ENCODE data around the gene CELA1. TPM values are rescaled to one million over a fixed set of nuclear protein-coding genes. Genes with fewer than 3 reads are reported as not detected.

The CELA1 gene
- total RNA-seq, 4 donors from 2014 or later = not detected

- WGBS, 2 donors (ENCODE audit: low coverage in 1 of 2) = 61 to 100% methylated on average over 1 to 6 of the region's 6 CpGs
- TF ChIP-seq POLR2AphosphoS5 (IDR thresholded peaks at IDR 0.05) = no peak
- in situ Hi-C loops (cut with MboI; ENCODE audit: low pct_ligation_motif_present in 1 of 4, low pct_unique_long_range_greater_than_20kb in 1 of 4, low sequenced_read_pairs in 3 of 4) = no loop called here
- no peak overlapping the region for H3K27ac ChIP-seq
- no peak for DNase-seq
- H3K36me3 ChIP-seq = no peaks in the 10 kb centered on the region
- H3K27me3 ChIP-seq = no peaks in the 10 kb centered on the region
- no peak overlapping the region for H3K4me3 ChIP-seq
- H3K4me1 ChIP-seq = no peaks in the 10 kb centered on the region
- no peaks in the 10 kb centered on the region for H3K9me3 ChIP-seq
- intact Hi-C loops (cut with DNase I; ENCODE audit: low total_unique reads) = no loop called here
Measured at GRCh38 chr12:51383269-51383905, 36.9 kb upstream of the CELA1 start.

GRCh38 chr12:51382173-51382572, 35.7 kb upstream of the CELA1 start:
- TF ChIP-seq EP300 (IDR thresholded peaks at IDR 0.05; ENCODE audit: low read depth) = no peak
- no peak for TF ChIP-seq POLR2AphosphoS5 (IDR thresholded peaks at IDR 0.05)
- no peak for TF ChIP-seq CTCF (IDR thresholded peaks at IDR 0.05)
- no peak for TF ChIP-seq POLR2A (IDR thresholded peaks at IDR 0.05)
- Histone ChIP-seq H3K27ac (no peak overlapping the region), H3K4me1 (no peaks in the 10 kb centered on the region), H3K36me3 (no peaks in the 10 kb centered on the region), H3K27me3 (no peaks in the 10 kb centered on the region), H3K4me3 (no peak overlapping the region), H3K9me3 (no peaks in the 10 kb centered on the region)
- DNase-seq = no peak
- 90 to 100% methylated on average over 1 to 7 of the region's 7 CpGs for WGBS, 2 donors (ENCODE audit: low coverage in 1 of 2)
- intact Hi-C loops (cut with DNase I; ENCODE audit: low total_unique reads) = no loop called here
- in situ Hi-C loops (cut with MboI; ENCODE audit: low pct_ligation_motif_present in 1 of 4, low pct_unique_long_range_greater_than_20kb in 1 of 4, low sequenced_read_pairs in 3 of 4) = no loop called here

- H3K4me1 ChIP-seq = no peaks in the 10 kb centered on the region
- no peaks in the 10 kb centered on the region for H3K9me3 ChIP-seq
- no peak overlapping the region for H3K27ac ChIP-seq
- in situ Hi-C loops (cut with MboI; ENCODE audit: low pct_ligation_motif_present in 1 of 4, low pct_unique_long_range_greater_than_20kb in 1 of 4, low sequenced_read_pairs in 3 of 4) (no loop called here), intact Hi-C loops (cut with DNase I; ENCODE audit: low total_unique reads) (no loop called here)
- no peaks in the 10 kb centered on the region for H3K36me3 ChIP-seq
- no peak for TF ChIP-seq POLR2A (IDR thresholded peaks at IDR 0.05)
- TF ChIP-seq CTCF (IDR thresholded peaks at IDR 0.05) = no peak
- TF ChIP-seq POLR2AphosphoS5 (IDR thresholded peaks at IDR 0.05) = no peak
- no peak for TF ChIP-seq EP300 (IDR thresholded peaks at IDR 0.05; ENCODE audit: low read depth)
- no peak for DNase-seq
- H3K4me3 ChIP-seq = no peak overlapping the region
- 58 to 90% methylated on average over 3 to 5 of the region's 5 CpGs for WGBS, 2 donors (ENCODE audit: low coverage in 1 of 2)
- H3K27me3 ChIP-seq = no peaks in the 10 kb centered on the region
Measured at GRCh38 chr12:51381226-51382079, 35.0 kb upstream of the CELA1 start.

- Histone ChIP-seq H3K27me3 (no peaks in the 10 kb centered on the region), H3K36me3 (no peaks in the 10 kb centered on the region), H3K4me3 (no peak overlapping the region), H3K4me1 (no peaks in the 10 kb centered on the region), H3K27ac (no peak overlapping the region), H3K9me3 (no peaks in the 10 kb centered on the region)
- 94 to 100% methylated on average over 1 to 10 of the region's 11 CpGs for WGBS, 2 donors (ENCODE audit: low coverage in 1 of 2)
- in situ Hi-C loops (cut with MboI; ENCODE audit: low pct_ligation_motif_present in 1 of 4, low pct_unique_long_range_greater_than_20kb in 1 of 4, low sequenced_read_pairs in 3 of 4) = no loop called here
- TF ChIP-seq CTCF (IDR thresholded peaks at IDR 0.05) = no peak
- TF ChIP-seq EP300 (IDR thresholded peaks at IDR 0.05; ENCODE audit: low read depth) = no peak
- TF ChIP-seq POLR2AphosphoS5 (IDR thresholded peaks at IDR 0.05) = no peak
- TF ChIP-seq POLR2A (IDR thresholded peaks at IDR 0.05) = no peak
- no peak for DNase-seq
- intact Hi-C loops (cut with DNase I; ENCODE audit: low total_unique reads) = no loop called here
Measured at GRCh38 chr12:51379571-51379970, 33.1 kb upstream of the CELA1 start.

Measured in transverse colon (tissue), 4 donors.